ENCODE results near the gene ARGLU1. TPM values are rescaled to one million over a fixed set of nuclear protein-coding genes. Genes with fewer than 3 reads are reported as not detected.

Gene ARGLU1
- total RNA-seq, 1 donor from 2014 or later = 112 TPM

DNA sequence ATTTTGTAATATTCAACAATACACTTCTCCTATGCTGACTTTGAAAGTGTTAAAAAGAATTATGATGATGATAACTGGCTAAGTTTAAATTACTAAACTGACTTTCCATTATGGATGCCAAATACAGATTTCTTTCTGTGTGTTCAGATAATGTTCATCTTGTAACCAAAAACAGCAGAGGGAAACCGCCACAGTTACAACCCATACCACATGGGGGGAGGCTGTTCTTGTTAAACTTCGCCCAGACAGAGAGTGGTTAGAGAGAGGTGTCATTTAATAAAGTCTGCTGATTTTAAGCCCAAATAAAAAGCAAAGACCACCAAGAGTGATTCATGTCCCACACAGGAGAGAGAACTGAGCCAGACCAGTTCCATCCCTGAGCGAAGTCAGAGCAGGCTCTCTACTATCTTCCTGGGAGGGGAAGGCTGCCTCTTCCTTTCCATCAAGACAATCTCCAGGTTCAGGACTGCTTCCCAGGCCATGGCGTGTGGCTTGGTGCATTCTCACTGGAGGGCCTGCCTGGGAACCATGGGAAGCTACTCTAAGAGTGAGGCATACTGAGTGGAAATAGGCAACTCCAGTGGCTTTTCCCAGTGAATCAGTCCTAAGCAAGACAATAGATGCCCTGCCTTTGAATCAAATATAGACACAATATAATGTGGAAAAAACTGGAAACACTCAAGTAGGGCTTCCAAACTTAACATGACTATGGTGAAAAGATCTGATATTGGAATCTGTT lies 50.7 kb downstream of the ARGLU1 start:
- no peaks in the 10 kb centered on the region for H3K9me3 Mint-ChIP-seq
- CTCF ChIA-PET = no interaction called here
- no peaks in the 10 kb centered on the region for H3K4me1 Mint-ChIP-seq
- H3K36me3 Mint-ChIP-seq (ENCODE audit: low read depth) = no peaks in the 10 kb centered on the region
- TF ChIP-seq, protein P1, sequence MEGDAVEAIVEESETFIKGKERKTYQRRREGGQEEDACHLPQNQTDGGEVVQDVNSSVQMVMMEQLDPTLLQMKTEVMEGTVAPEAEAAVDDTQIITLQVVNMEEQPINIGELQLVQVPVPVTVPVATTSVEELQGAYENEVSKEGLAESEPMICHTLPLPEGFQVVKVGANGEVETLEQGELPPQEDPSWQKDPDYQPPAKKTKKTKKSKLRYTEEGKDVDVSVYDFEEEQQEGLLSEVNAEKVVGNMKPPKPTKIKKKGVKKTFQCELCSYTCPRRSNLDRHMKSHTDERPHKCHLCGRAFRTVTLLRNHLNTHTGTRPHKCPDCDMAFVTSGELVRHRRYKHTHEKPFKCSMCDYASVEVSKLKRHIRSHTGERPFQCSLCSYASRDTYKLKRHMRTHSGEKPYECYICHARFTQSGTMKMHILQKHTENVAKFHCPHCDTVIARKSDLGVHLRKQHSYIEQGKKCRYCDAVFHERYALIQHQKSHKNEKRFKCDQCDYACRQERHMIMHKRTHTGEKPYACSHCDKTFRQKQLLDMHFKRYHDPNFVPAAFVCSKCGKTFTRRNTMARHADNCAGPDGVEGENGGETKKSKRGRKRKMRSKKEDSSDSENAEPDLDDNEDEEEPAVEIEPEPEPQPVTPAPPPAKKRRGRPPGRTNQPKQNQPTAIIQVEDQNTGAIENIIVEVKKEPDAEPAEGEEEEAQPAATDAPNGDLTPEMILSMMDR (IDR thresholded peaks at IDR 0.05) = no peak
- peaks cover 22% of the 10 kb centered on the region for H3K27me3 Mint-ChIP-seq
- H3K4me3 Mint-ChIP-seq = no peak overlapping the region
- no peak overlapping the region for H3K27ac Mint-ChIP-seq
- POLR2A ChIA-PET = no interaction called here
- DNase-seq (no peak), ATAC-seq (ENCODE audit: low read depth) (no peak)
- intact Hi-C loops (cut with micrococcal nuclease) = no loop called here

DNA sequence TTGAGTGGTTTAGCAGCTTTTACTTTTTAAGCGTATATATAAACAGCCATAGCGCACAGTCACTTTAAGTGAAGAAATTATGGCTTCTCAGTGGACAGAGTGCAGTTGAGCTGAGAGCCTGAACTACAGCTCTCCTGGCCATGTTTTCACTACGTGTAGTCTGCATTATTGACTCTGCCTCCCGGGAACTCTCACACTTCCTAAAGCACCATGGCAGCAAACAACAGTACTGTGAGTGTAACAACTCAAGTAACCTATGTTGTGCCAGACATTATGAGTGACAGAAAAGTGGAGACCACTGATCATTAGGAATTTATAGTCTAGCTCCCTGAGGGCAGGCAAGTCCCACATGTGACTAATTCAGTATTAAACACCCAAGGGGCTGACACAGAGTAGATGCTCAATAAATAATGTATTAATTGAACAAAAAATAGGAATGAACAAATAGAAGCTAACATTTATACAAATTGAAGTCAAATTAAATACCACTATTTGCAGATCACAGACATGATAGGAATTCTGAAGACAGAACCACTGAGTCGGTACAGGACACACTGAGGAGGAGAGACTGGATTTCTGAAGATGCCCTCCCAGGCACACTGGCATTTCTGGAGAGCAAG lies 52.2 kb downstream of the ARGLU1 start:
- intact Hi-C loops (cut with micrococcal nuclease) = no loop called here
- H3K27me3 Mint-ChIP-seq = peaks cover 20% of the 10 kb centered on the region
- H3K27ac Mint-ChIP-seq = no peak overlapping the region
- ATAC-seq (ENCODE audit: low read depth) (no peak), DNase-seq (no peak)
- H3K9me3 Mint-ChIP-seq = no peaks in the 10 kb centered on the region
- TF ChIP-seq, protein P1 (IDR thresholded peaks at IDR 0.05) = no peak
- CTCF ChIA-PET = no interaction called here
- H3K4me3 Mint-ChIP-seq = no peak overlapping the region
- POLR2A ChIA-PET = no interaction called here
- H3K4me1 Mint-ChIP-seq = no peaks in the 10 kb centered on the region
- H3K36me3 Mint-ChIP-seq (ENCODE audit: low read depth) = no peaks in the 10 kb centered on the region

DNA sequence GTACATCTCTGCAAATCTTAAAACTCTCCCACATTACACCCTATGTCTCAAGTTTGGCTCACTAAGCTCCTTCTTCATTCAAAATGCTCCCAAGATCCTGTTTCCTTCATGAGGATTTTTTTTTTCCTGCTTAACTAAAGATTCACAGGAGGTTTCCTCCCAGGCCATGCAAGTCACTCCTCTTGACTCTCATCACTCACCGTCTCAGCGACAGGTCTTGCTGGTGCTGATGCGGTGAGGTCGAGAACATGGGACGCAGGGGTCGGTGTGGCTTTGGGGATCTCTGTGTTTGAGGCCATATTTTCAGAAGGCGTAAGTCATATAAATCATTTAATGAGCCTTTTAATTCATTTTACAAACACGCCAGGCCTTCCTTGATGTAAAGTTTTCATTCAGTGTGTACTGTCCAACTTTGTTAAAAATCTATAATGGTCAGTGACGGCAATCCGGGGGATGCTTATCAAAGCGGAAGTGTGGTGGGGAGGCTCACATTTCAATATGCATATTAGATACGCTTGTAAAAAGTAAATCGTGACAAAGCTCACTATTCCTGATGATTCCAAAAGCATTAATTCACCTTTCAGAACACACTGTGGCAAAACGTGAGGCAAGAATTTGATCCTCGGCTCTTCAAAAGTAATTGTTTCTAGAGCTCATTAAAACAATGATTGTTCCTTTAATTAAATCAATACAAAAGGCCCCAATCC lies 52.9 kb downstream of the ARGLU1 start:
- Mint-ChIP-seq H3K4me1 (no peaks in the 10 kb centered on the region), H3K27ac (no peak overlapping the region), H3K4me3 (no peak overlapping the region), H3K27me3 (peaks cover 16% of the 10 kb centered on the region), H3K9me3 (no peaks in the 10 kb centered on the region), H3K36me3 (ENCODE audit: low read depth) (no peaks in the 10 kb centered on the region)
- no peak for DNase-seq
- intact Hi-C loops (cut with micrococcal nuclease) = no loop called here
- no peak for ATAC-seq (ENCODE audit: low read depth)
- ChIA-PET CTCF (no interaction called here), POLR2A (no interaction called here)
- TF ChIP-seq, protein P1 (IDR thresholded peaks at IDR 0.05) = no peak

DNA sequence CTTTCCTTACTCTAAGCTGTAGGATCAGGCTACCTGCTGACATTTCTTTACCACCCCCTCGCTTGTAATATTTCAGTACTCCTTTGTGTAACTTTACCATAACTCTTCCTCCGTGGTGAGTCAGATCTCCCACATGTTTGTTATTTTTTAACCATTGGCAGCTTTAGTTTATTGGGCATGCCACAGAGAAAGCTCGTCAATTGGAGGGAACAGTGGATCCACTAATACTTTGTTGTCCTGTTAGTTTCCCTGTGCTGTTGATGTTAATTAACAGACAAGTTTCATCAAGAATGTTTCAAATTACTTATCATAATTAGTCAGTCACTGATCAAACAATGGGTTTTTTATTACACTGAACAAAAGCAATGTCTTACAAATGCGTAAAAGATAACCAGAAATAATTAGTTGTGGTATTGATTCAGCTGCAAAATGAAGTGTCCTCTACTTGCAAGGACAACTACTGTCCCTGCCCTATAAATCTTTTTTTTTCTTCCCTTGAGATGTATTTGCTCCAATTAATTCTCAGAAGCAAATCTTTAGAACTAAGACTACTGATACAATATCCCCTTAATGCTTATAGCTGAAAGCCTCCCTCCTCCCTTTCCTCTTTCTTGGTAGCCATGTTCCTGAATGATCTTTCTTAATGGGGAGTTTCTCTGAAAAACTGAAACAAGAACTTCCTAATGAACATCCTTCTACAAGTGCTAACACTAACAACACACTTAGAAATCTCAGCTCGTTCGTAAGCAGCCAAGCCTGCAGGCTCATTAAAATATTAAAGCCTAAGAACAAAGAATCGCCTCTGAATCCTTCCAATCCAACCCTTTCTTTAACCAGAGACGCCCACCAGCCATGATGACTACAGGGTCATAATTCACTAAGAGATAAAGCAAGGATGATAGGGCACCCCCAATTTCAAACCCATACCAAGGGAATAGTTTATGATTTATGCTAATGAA lies 54.6 kb downstream of the ARGLU1 start:
- DNase-seq = no peak
- ChIA-PET POLR2A (no interaction called here), CTCF (no interaction called here)
- intact Hi-C loops (cut with micrococcal nuclease) = no loop called here
- ATAC-seq (ENCODE audit: low read depth) = no peak
- Mint-ChIP-seq H3K4me1 (no peaks in the 10 kb centered on the region), H3K36me3 (ENCODE audit: low read depth) (no peaks in the 10 kb centered on the region), H3K9me3 (no peaks in the 10 kb centered on the region), H3K27ac (no peak overlapping the region), H3K4me3 (no peak overlapping the region), H3K27me3 (peaks cover 12% of the 10 kb centered on the region)
- TF ChIP-seq, protein P1 (IDR thresholded peaks at IDR 0.05) = no peak

Measured in activated B cell treated with CpG ODN at 0.5 μM for 24 hours (primary cell).